OCI-M2 (cell line): ENCODE measurements around the gene TMEM272.

Experiments
- DNase-seq: peaks from one replicate; lab custom pipeline; 2025; ENCODE audit not compliant: unreplicated experiment; lab: John Stamatoyannopoulos, UW

TMEM272 gene

DNA sequence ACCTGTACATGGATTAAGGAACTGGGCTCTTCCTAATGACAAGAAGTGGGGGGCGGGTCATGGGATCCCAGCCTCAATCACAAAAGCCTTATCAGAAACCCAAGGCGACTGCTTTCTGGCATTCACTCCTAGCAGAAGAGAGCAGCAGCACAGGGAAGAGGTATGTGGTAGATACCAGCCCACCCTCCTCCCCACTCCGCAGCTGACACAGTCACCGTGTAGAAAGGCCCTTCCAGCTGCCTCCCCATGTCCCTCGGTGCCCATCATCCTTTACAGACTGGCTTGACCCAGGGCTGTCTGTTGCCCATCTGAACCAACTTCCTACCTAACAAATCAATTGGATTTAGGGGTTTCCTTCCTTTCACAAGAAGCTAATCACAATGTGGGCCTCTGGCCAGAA is 37.9 kb downstream of the TMEM272 start:
- no peak for DNase-seq

DNA sequence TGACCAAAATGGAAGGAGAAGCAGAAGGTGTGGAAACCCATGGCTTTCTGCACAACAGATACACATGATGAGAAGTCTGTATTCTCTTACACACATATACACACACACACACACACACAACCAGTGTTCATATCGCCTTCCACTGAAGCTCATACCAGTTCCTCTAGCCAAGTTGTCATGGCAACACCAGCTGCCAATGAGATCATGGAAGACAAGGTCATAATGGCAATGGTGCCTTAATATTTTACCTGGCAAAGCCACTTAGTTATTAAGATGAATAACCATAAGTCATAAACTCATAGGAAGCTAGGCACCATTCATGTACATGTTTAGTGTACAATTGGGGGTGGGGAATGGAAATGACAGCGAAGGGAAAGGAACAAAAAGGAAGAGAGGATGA is 38.4 kb downstream of the TMEM272 start:
- DNase-seq: no peak

DNA sequence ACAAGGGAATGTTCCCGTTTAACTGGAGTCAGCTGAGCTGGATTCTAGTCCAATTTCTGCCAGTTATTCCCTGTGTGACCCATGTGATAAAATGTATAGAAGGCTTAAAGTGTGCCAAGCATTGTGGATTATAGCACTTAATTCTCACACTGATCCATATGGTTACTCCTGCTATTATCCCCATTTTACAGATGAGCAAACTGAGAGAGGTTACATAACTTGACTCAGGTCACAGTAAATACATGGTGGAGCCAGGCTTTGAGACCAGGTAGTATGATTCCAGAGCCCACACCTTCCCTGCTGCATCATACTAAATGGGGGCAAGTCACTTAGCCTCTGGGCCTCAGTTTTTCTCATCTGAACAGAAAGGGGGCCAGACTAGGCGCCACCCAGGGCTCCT is 39.1 kb downstream of the TMEM272 start:
- no peak for DNase-seq

DNA sequence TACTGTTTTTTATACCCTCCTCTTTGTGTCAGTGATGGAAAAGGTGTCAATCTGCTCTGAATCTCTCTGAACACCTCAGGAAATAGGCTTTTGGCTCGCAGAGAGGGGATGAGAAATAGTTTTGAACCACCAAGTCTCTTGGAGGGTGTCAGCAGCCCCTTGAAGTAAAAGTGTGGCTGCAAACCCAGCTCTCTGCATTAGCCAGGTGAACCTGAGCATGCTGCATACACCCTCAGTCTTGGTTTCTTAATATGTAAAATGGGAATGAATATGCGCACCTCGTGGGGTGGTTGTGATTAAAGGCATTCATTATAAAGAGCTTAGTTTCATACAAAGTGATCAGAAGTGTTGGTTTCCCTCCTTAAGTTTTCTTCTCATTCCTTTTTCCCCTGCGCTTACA is 39.7 kb downstream of the TMEM272 start:
- no peak for DNase-seq

DNA sequence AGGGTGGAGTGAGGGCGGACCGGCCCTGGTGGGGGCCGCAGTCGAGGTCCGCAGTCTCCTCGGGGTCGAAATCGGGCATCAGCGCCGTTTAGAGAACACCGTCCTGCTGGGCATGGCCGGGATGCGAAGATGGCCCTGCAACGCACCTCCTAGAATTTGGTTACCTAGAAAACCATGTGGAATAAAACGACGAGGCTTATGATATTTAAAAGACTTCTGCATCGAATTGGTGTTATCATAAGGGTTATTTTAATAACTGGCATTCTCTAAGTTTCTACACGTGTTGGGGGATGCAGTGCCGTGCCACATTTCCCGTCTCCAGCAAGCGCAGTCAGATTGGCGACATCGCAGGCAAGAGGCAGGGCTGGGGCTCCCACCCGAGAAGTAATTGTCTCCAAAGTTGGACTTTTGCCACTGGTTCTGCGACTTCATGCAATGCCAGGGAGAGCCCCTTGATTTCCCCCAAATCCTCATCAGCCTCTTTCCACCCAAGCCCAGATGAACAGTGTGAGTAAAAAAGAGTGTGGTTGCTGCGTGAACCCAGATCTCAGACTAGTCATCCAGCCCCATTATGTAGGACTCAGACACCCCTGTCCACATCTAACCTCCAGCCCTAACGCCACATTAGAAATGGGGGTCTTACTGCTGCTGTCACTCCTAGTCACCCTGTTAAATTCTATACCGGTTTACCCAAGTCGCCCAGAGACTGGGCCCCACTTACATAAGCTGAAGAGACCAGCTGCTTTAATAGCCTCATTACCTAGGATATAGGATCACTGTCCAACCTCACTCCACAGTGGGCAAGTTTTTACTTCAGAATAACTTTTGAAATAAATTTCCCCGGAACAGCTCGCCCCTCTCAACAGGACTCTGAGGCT is 40.4 kb downstream of the TMEM272 start:
- no peak for DNase-seq

DNA sequence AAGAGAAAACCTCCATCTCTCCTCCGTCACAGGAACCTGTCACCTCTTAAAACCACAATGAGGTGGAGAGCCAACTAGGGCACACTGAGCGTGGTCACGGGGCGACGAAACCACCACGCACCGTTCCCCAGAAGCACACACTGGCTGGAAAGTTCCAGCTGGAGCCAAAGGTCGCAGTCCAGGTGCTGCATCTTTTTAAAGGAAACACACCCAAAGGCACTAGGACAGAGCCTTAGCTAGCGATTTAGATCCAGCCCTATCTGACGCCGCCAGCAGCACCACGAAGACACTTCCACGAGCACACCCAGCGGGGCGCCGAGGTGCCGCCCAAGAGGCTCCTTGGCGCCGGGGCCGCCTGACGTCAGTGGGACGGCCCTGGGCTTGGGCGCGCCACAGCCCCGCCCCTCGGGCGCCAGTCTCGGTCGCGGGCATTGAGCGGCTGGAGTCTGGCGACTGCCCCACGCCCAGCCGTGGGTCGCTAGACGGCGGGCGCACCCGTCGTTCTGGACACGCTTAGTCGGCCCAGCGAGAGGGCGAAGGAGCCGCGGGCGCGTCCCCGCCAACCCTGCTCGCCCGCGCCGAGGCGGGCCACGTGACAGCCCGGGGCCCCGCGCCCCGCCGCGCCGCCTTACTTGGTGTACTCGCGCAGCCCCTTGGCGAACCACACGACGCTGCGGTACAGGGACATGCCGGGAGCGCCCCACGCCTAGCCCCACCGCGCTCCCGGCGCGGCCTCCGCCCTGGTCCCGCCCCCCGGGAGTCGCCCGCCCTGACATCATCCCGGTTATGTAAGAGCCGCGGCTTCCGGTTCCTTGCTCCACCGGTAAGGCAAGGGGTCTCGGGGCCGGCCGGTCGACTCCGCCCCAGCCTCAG is 41.3 kb downstream of the TMEM272 start, which contains the start of gene DHRS12:
Gene DHRS12 (minus strand): TSS at position 742 of the 873 bp plus-strand sequence. CDS start 4,504 bp downstream, outside the sequence.
- peak; percentile 31 for DNase-seq

DNA sequence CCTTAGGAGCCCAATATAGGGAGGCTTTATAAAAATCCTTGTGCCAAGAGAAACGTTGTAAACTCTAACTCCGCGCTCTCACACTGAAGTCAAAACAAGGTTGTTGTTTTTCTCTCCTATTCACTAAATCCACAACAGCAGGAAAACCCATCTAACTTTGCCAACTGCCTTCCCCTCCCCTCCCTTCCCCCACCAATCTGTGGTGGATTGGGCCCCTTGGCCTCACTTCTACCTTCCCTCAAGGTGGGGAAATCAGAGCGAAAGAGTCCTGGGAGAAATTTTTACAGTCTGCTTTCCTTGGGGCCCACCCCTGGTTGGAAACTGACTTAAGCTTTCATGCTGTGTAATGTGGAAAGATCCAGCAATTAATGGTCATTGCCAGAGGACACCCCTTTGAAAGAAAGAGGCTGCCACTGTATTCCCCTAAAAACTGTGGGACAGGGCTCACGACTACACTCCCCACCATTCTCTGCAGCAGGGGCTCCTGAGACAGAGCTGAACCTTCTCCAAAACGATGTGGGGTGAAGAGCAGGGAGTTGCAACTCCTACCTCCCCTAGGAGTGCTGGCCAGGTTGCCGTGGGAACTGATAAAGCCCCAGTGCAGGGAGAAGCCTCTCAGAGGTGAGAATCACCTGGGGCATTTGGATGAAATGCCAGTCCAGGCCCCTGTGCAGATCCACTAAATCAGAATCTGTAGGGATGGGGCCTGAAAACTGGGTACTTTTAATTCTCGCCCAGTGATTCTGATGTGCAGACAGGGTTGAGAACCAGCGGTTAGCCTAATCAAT is 42.2 kb downstream of the TMEM272 start:
- no peak for DNase-seq

DNA sequence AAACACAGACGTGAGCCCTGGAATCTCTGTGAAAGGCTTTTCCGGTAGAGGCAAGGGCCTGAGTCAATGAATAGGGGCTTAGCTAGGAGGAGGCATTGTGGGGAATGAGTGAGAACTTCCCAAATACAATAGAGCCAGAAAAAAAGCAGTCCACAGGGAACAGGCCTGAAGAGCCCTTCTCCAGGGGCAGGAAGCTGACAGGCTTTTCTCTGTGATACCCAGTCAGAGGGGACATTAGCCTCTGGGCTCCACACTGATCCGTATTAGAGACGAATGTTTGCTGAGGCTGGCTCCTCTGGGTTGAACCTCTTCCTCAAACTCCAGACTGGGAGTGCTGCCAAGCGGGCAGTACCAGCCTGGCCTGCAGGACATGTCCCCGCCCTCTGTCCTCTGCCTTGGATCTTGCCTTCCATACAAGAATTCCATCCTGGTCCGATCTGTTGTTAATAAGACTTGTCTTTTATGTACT is 43.3 kb downstream of the TMEM272 start:
- DNase-seq: no peak

DNA sequence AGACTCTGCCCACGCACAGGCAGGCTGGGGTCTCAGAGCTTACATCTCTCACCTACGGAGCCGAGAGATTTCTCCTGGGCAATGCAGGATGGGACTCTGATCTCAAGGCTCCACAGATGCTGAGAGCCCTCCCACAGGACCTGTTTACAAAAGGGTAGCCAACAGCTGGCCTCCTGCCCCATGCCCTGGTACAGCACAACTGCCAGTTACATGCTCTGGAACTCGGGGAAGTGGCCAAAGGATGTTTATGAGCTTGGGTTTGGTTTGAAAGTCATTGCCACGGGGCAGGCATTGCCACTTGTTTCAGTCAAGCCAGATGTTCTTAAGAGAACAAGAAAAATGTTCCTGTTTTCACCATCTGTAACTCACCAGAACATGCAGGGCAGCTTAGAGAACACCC is 44.5 kb downstream of the TMEM272 start:
- no peak for DNase-seq

DNA sequence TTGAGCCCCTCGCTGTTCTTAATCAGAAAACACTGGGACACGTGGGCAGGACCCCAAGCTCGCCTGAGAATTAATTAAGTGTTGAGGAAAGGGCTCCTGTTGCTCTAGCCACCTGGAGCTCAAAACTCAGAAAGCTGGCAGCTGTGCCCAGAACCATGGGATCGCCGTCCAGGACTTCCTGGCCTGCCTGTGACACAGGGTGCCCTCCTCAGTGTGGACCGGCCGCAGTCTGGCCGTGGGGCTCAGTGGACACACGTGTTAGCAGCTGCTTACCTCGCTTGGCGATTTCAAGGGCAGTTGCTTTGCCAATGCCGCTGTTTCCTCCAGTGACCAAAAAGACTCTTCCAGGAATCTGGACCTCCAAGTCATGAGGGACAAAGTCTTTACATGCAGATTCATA is 45.7 kb downstream of the TMEM272 start:
- DNase-seq: no peak

DNA sequence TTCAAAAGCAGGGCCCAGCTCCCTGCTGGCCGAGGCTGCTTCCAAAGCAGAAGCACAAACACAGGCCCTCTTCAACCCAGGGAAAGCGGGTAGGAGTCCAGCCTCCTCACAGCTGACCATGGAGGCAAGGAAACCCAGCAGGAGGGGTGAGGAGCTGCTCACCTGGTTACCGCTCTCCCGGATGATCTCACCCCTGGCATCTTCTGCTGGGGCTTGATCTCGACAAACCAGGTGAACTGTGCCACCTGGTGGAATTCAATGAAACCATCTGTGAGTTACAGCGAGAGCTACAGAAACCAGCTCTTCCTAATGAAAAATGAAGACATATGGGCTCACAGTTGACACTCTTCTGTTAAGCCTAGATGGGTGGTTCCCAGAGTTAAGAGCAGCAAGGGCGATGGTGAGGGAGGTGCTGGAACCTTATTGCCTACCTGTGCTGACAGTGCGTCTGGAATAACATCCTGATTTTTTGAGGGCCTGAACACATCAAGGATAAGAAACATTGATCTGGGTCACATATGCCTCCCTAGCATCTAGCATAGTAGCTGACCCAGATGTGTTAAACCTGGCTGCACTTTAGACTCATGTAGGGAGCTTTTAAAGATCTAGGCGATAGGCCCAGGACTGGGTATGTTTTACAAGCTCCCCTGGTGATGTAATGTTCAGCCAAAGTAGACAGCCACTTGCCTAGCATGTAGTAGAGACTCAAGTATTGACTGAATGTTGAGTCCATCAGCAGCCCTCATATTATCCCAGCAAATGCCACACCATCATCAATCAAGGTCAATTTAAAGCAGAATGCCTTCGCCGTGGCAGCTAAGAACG is 47.1 kb downstream of the TMEM272 start:
- DNase-seq: no peak

DNA sequence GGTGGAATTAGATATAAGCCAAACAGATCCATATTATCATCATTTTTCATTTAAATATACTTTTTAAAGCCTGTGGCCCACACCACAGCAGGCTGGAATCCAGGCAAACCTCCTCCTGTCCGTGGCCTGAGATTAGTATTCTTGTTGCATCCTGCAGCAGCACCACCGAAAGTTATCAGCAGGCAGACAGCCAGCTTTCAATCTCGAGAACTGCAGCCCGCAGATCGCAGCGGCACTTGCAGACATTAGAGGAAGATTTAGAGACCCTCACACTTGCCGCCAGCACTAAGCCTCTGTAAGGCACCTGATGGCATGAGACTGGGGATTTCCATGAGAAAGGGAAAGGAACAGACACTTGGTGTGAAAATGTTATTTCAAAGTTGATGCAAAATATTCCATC is 48.4 kb downstream of the TMEM272 start:
- DNase-seq: no peak

DNA sequence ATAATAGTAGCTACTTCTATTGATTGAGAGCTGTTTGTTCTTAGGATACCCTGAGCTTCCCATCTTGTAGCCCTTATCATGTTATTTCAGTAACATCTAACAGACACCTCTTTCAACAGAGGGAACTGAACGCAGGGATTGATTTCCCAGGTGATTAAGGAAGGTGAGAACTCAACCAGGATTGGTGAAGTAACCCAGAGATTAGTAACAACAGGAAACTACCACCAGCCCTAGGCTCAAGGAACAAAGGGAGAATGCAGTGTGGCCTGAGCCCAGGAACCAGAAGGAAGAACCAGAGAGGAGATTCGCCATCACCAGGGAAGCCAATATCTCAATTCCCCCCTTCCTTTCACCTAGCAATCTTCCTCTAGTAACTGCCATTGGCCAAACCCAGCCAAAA is 49.6 kb downstream of the TMEM272 start:
- no peak for DNase-seq

DNA sequence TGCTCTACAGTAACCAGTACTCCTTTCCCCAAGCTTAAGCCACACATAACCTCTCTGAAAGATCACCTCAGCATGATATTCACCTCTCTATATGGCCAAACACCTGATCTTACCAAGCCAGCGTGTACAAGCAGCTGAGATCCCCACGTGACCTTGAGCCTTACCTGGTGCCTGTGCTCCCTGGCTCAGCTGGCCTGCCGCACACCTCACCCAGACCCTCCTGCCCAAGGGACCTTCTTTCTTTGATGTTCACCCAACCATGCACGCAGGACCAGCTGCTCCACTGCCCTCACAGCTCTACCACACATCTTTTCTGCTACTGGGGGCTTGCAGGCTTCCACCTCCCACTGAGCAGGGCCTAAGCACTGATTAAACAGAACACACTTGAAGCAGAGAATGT is 50.0 kb downstream of the TMEM272 start:
- no peak for DNase-seq

DNA sequence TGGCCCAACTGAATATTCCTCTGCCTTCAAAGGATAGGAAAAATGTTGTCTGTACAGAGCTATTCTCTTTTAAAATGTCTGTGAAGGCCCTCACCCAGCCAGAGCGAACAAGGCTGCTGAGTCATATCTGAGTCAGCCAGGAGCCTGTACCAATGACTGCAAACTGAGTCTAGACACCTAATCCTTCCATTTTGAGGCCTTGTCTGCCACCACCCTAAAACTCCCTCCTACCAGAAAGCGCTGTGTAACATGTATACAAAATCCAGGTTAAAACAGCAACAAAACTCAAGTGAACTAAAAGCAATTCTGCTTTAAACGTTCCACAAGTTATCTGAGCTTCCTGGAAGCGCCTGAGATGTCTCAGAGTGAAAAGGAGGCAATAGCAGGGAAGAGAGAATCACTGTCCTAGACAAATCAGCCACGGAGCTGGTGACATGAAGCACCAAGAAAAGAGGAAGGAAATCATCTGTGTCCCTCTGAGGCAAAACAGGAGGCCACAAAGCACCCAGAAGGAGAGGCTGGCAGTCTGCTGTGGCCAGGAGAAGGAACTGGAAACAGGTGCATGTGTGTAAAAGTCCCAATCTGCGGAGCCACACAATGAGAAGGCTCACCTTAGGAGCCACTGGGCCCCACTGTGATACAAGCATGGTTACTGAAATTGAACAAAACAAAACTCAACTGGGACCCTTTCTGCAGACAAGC is 51.3 kb downstream of the TMEM272 start:
- no peak for DNase-seq

DNA sequence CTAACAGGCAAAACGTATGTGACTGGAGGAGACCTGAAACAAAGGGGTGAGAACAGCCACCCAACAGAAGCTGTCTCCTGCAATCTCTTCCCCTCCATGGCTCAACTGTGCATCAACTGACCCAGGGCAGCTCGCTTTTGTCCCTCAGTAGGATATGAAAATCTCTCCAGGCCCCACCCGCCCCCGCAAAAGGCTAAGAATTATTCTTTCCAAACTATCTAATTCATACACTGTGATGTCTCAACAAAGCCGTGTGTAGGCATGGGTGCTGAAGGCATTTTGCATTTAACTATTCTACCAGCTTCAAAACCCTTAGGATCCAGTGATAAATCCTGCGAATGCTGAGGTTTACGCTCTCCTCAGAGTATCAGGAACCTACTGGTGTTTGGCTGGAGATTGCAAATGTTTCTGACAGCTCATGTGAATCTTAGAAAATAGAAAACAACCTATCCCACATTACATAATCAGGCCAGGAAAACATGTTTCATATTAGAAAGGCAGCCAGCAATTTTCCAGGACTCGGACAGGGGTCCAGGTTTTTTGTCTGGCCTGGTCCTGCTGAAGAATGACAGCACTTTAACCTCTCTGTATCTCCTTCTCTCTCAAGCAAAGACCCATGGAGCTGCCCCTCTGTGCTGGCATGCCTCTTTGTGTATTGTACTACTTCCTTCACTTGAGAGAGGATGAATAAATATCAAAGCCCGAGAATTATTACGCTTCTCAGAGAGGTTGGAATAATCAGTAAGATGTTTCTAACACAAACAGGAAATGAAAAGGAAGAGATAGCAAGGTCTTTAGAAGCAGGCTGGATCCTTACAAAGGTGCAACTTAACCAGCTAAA is 58.3 kb downstream of the TMEM272 start:
- no peak for DNase-seq

DNA sequence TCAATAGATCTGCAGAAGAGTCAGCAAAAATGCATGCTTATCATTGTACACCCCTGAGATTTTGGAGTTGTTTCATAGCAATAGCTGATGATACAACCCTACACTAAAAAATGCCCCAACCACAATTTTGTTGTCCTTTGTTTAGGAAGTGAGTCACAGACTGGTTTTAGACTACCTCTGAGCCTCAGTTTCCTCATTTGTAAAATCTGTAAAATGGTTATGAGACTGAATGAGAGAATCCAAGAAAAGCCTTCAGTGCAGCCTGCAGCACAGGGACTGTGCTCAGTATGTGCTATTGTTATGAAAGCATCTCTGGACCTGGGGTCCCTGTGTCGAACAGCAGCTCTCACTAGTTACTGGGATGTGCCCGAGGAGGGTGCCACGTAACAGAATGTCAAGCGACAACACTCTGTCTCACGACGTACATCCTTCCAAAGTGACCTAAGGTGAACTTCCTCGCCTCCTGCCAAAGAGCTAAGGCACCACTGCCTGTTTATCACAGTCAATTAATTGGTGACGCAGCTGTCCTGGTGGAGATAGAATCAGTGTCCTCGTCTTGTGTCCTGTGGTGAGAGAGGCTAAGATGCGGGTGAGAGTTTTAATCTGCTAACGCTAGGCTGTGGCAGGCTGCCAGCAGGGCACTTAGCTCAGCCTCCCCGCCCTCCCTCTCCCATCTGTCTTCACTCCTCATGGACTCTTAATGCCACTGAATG is 59.1 kb downstream of the TMEM272 start:
- DNase-seq: no peak

DNA sequence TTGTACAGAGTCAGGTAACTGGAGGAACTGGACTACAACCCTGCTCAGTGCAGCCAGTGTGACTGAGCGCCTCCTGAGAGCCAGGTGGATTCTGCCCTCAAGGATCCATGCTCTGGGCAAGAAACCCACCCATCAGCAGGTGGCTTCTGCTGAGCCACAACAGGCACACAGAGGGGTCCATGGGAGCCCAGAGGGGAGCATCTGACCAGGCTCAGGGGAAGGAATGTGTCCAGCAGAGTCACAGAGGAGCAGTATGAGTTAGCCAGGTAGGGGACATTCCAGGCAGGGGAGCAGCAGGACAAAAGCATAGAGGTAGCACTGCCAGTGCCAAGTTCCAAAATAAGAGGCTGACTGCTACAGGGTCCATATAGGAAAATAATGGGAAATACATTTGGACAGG is 60.9 kb downstream of the TMEM272 start:
- no peak for DNase-seq
